Dorsolateral prefrontal cortex (tissue), 118 donors: ENCODE data around the gene TARBP2. TPM values are rescaled to one million over a fixed set of nuclear protein-coding genes. Genes with fewer than 3 reads are reported as not detected.

Experiments used
- total RNA-seq, 120 experiments: library from RNA; stranded (reverse); gene quantifications; one replicate each; pipeline versions ENCODE4 v1.2.3 to v1.2.4, GENCODE V29; 2022

The TARBP2 gene
- total RNA-seq, 120 experiments from 2014 or later, result 10.9 to 29.5 (median 20.9) TPM

Other genes starting within 250 kb of the TARBP2 start
- gene ESPL1, start 233.0 kb upstream of the TARBP2 start, total RNA-seq, result 1 to 10 TPM in 3 of 120 experiments, under 1 TPM in 60, not detected in 57; 0.07 to 1.8 (median 0.25) TPM
- gene PFDN5, start 205.7 kb upstream of the TARBP2 start, total RNA-seq, result 100 to 1,000 TPM; 256 to 374 (median 306) TPM
- 10 to 100 TPM; 43.4 to 98.9 (median 69.5) TPM for gene MYG1, start 201.6 kb upstream of the TARBP2 start, total RNA-seq
- gene AAAS, start 179.7 kb upstream of the TARBP2 start, total RNA-seq, result 10 to 100 TPM; 27.3 to 61.7 (median 45.5) TPM
- 1 to 10 TPM in 15 of 120 experiments, under 1 TPM in 87, not detected in 18; 0.11 to 1.9 (median 0.54) TPM for gene SP7, start 164.9 kb upstream of the TARBP2 start, total RNA-seq
- 10 to 100 TPM; 22.5 to 63.4 (median 36.0) TPM for gene SP1, start 121.1 kb upstream of the TARBP2 start, total RNA-seq
- 1 to 10 TPM in 1 of 120 experiments, under 1 TPM in 2, not detected in 117; 0.31 to 1.1 (median 0.55) TPM for gene AMHR2, start 77.4 kb upstream of the TARBP2 start, total RNA-seq
- 100 to 1,000 TPM in 41 of 120 experiments, 10 to 100 TPM in 79; 52.9 to 141 (median 93.1) TPM for gene PRR13, start 59.5 kb upstream of the TARBP2 start, total RNA-seq
- gene PCBP2, start 49.2 kb upstream of the TARBP2 start, total RNA-seq, result 100 to 1,000 TPM; 394 to 594 (median 494) TPM
- gene MAP3K12, start 1.8 kb upstream of the TARBP2 start, total RNA-seq, result 100 to 1,000 TPM in 1 of 120 experiments, 10 to 100 TPM in 119; 43.4 to 126 (median 69.4) TPM
- 1 to 10 TPM in 3 of 120 experiments, not detected in 117; 1.8 to 2.1 (median 2.0) TPM for gene NPFF, start 6.2 kb downstream of the TARBP2 start, total RNA-seq
- 10 to 100 TPM; 24.9 to 81.0 (median 39.7) TPM for gene ATF7, start 125.1 kb downstream of the TARBP2 start, total RNA-seq
- gene ATP5MC2, start 174.8 kb downstream of the TARBP2 start, total RNA-seq, result 100 to 1,000 TPM; 147 to 261 (median 203) TPM
- 100 to 1,000 TPM; 146 to 279 (median 206) TPM for gene CALCOCO1, start 226.2 kb downstream of the TARBP2 start, total RNA-seq